Measurements from ENCODE around the gene CDK5RAP3.
"Not testable (repeated sequence)": the region's sequence is repeated elsewhere in the genome, so short reads cannot be mapped to it uniquely, and the experiment has no call there.

CDK5RAP3 gene

GRCh38 chr17:47975823-47976205 lies 4.9 kb downstream of the CDK5RAP3 start:
- FAIRE-seq (no peak), DNase-seq (ENCODE audit: insufficient read length, low spot score) (no peak)
- no peak for TF ChIP-seq POLR2A (IDR thresholded peaks at IDR 0.05; ENCODE audit: low read depth, low read length)

- DNase-seq (ENCODE audit: insufficient read length, low spot score): peak; percentile 66
- FAIRE-seq: no peak
Observed at GRCh38 chr17:47978324-47978723, 7.4 kb downstream of the CDK5RAP3 start.

GRCh38 chr17:47980541-47980940 lies 9.6 kb downstream of the CDK5RAP3 start:
- TF ChIP-seq POLR2A (IDR thresholded peaks at IDR 0.05; ENCODE audit: low read depth, low read length): no peak
- no peak for FAIRE-seq
- DNase-seq (ENCODE audit: insufficient read length, low spot score): no peak

More at GRCh38 chr17:47978324-47978723, 7.4 kb downstream of the CDK5RAP3 start:
- no peak for TF ChIP-seq POLR2A (IDR thresholded peaks at IDR 0.05; ENCODE audit: low read depth, low read length)

- FAIRE-seq (no peak), DNase-seq (ENCODE audit: insufficient read length, low spot score) (no peak)
- no peak for TF ChIP-seq POLR2A (IDR thresholded peaks at IDR 0.05; ENCODE audit: low read depth, low read length)
Observed at GRCh38 chr17:47981462-47981861, 10.5 kb downstream of the CDK5RAP3 start.

GRCh38 chr17:47982091-47982617 lies 11.2 kb downstream of the CDK5RAP3 start:
- no peak for TF ChIP-seq POLR2A (IDR thresholded peaks at IDR 0.05; ENCODE audit: low read depth, low read length)
- DNase-seq (ENCODE audit: insufficient read length, low spot score): no peak
- no peak for FAIRE-seq

- FAIRE-seq: no peak
- no peak for DNase-seq (ENCODE audit: insufficient read length, low spot score)
- TF ChIP-seq POLR2A (IDR thresholded peaks at IDR 0.05; ENCODE audit: low read depth, low read length): no peak
Observed at GRCh38 chr17:47982645-47983390, 11.9 kb downstream of the CDK5RAP3 start.

- DNase-seq (ENCODE audit: insufficient read length, low spot score): no peak
- FAIRE-seq: no peak
- TF ChIP-seq POLR2A (IDR thresholded peaks at IDR 0.05; ENCODE audit: low read depth, low read length): no peak
Observed at GRCh38 chr17:47983492-47984223, 12.7 kb downstream of the CDK5RAP3 start.

- DNase-seq (ENCODE audit: insufficient read length, low spot score) (no peak), FAIRE-seq (no peak)
- TF ChIP-seq POLR2A (IDR thresholded peaks at IDR 0.05; ENCODE audit: low read depth, low read length): no peak
Observed at GRCh38 chr17:47986520-47986919, 15.6 kb downstream of the CDK5RAP3 start.

GRCh38 chr17:47987240-47987835 lies 16.4 kb downstream of the CDK5RAP3 start:
- FAIRE-seq (no peak), DNase-seq (ENCODE audit: insufficient read length, low spot score) (peak; percentile 54)

GRCh38 chr17:47988445-47988844 lies 17.5 kb downstream of the CDK5RAP3 start:
- DNase-seq (ENCODE audit: insufficient read length, low spot score); FAIRE-seq: not testable (repeated sequence)

More at GRCh38 chr17:47987240-47987835, 16.4 kb downstream of the CDK5RAP3 start:
- no peak for TF ChIP-seq POLR2A (IDR thresholded peaks at IDR 0.05; ENCODE audit: low read depth, low read length)

- DNase-seq (ENCODE audit: insufficient read length, low spot score) (no peak), FAIRE-seq (no peak)
Observed at GRCh38 chr17:47989159-47989558, 18.2 kb downstream of the CDK5RAP3 start.

GRCh38 chr17:47989700-47990099 lies 18.8 kb downstream of the CDK5RAP3 start:
- no peak for TF ChIP-seq POLR2A (IDR thresholded peaks at IDR 0.05; ENCODE audit: low read depth, low read length)
- DNase-seq (ENCODE audit: insufficient read length, low spot score) (no peak), FAIRE-seq (no peak)

More at GRCh38 chr17:47989159-47989558, 18.2 kb downstream of the CDK5RAP3 start:
- no peak for TF ChIP-seq POLR2A (IDR thresholded peaks at IDR 0.05; ENCODE audit: low read depth, low read length)

- TF ChIP-seq POLR2A (IDR thresholded peaks at IDR 0.05; ENCODE audit: low read depth, low read length): no peak
- DNase-seq (ENCODE audit: insufficient read length, low spot score) (no peak), FAIRE-seq (no peak)
Observed at GRCh38 chr17:47990962-47991731, 20.2 kb downstream of the CDK5RAP3 start.

Measured in H54 (cell line).